ENCODE results near the gene NRG2.

GRCh38 chr5:139882961-139883539 is 160.0 kb downstream of the NRG2 start:
- no peak for TF ChIP-seq CTCF (IDR thresholded peaks at IDR 0.05)
- no peak for TF ChIP-seq POLR2A (IDR thresholded peaks at IDR 0.05)

Measured in ovary (tissue), 3 donors.